Common myeloid progenitor, CD34-positive (primary cell): ENCODE measurements around the gene GGN.
A peak's percentile ranks its signal among the peaks of the same experiment; 100 is the strongest.
"Not testable (repeated sequence)": the region's sequence is repeated elsewhere in the genome, so short reads cannot be mapped to it uniquely, and the experiment has no call there.

Experiments used
- CTCF ChIA-PET: fragments of 350-600 bp; sonication (Branson Sonifier 250); formaldehyde crosslinking; loops from one replicate; lab custom pipeline; 2021; ENCODE audit warnings: antibody characterized with exemption; lab: Charles Lee
- POLR2A ChIA-PET: fragments of 350-600 bp; sonication (Branson Sonifier 250); formaldehyde crosslinking; loops from one replicate; lab custom pipeline; 2021; ENCODE audit warnings: antibody characterized with exemption; lab: Charles Lee
- DNase-seq, 3 donors: peaks; one replicate each; pipeline versions ENCODE4 v3.0.0 to v3.0.0-alpha.2; 2013
- H3K27ac ChIP-seq, 2 experiments: 1 replicate in 1 of 2; 2 replicates in 1 of 2; pipeline ENCODE4 v1.7.0; 2013; ENCODE audit warnings: inconsistent platforms in 2 of 2, low read length in 2 of 2, mild to moderate bottlenecking in 2 of 2, low read depth in 1 of 2, moderate library complexity in 1 of 2; ENCODE audit not compliant: severe bottlenecking in 2 of 2, insufficient read depth in 1 of 2, poor library complexity in 1 of 2
- H3K27me3 ChIP-seq, 5 experiments: replicated peaks in 2 of 5; 1 replicate in 3 of 5; 2 replicates in 2 of 5; pipeline versions ENCODE4 v1.6.1 to v1.7.0; 2013; ENCODE audit warnings: low read length in 4 of 5, mild to moderate bottlenecking in 2 of 5, moderate library complexity in 2 of 5, inconsistent platforms in 1 of 5; ENCODE audit not compliant: insufficient read depth in 5 of 5, control insufficient read depth in 4 of 5
- H3K36me3 ChIP-seq, 4 experiments: 1 replicate in 2 of 4; 2 replicates in 2 of 4; pipeline versions ENCODE4 v1.6.1 to v1.7.0; 2013; ENCODE audit warnings: low read length in 3 of 4, control low read depth in 1 of 4, mild to moderate bottlenecking in 1 of 4; ENCODE audit not compliant: control insufficient read depth in 4 of 4, insufficient read depth in 4 of 4
- H3K4me1 ChIP-seq, 4 experiments: 1 replicate in 3 of 4; 2 replicates in 1 of 4; pipeline versions ENCODE4 v1.6.1 to v1.7.1; 2013; ENCODE audit warnings: low read length in 3 of 4, mild to moderate bottlenecking in 3 of 4, control low read depth in 1 of 4, inconsistent platforms in 1 of 4, moderate library complexity in 1 of 4; ENCODE audit not compliant: control insufficient read depth in 4 of 4, insufficient read depth in 4 of 4; ENCODE audit errors: control extremely low read depth in 1 of 4
- H3K4me3 ChIP-seq, 7 experiments: 1 replicate in 4 of 7; 2 replicates in 3 of 7; pipeline versions ENCODE4 v1.5.1 to v1.7.0; 2013; ENCODE audit warnings: mild to moderate bottlenecking in 7 of 7, low read length in 6 of 7, moderate library complexity in 6 of 7, inconsistent platforms in 2 of 7, low read depth in 2 of 7, control low read depth in 1 of 7; ENCODE audit not compliant: insufficient read depth in 4 of 7, control insufficient read depth in 1 of 7; ENCODE audit errors: extremely low read depth in 1 of 7
- H3K9me3 ChIP-seq, 5 experiments: 1 replicate in 4 of 5; 2 replicates in 1 of 5; pipeline versions ENCODE4 v1.6.1 to v1.7.1; 2013; ENCODE audit warnings: low read length in 4 of 5, mild to moderate bottlenecking in 2 of 5, inconsistent platforms in 1 of 5, low read depth in 1 of 5, moderate library complexity in 1 of 5; ENCODE audit not compliant: control insufficient read depth in 4 of 5, insufficient read depth in 2 of 5; ENCODE audit errors: control extremely low read depth in 1 of 5
- WGBS: methylation state at CpG from one replicate; pipeline ENCODE4 v1.1.5; 2013; ENCODE audit not compliant: insufficient coverage; 5-methylcytosine and 5-hydroxymethylcytosine counted together

GGN gene

GRCh38 chr19:38429055-38429810, 41.4 kb upstream of the GGN start:
- ChIA-PET CTCF (interaction anchor here (1.4 kb wide), 1 partner anchor 26 kb away, joined by 7 read pairs; the partner anchor contains the start of gene FAM98C), POLR2A (no interaction called here)
- H3K27me3 ChIP-seq, result peaks cover 0 to 9% (median 1%) of the 10 kb centered on the region in 5 experiments
- H3K4me3 ChIP-seq, result no peak overlapping the region
- DNase-seq, result peak in 1 of 3 donors; percentile 21
- no peaks in the 10 kb centered on the region for H3K36me3 ChIP-seq
- 77% methylated on average over 11 of the region's 14 CpGs for WGBS
- H3K4me1 ChIP-seq, result peaks cover 3 to 52% (median 23%) of the 10 kb centered on the region in 4 experiments
- no peaks in the 10 kb centered on the region for H3K9me3 ChIP-seq
- no peak overlapping the region for H3K27ac ChIP-seq

GRCh38 chr19:38427035-38427677, 39.3 kb upstream of the GGN start:
- H3K36me3 ChIP-seq, H3K27me3 ChIP-seq, POLR2A ChIA-PET, H3K27ac ChIP-seq, H3K4me3 ChIP-seq, DNase-seq, H3K9me3 ChIP-seq: not testable (repeated sequence)
- peaks cover 3 to 44% (median 18%) of the 10 kb centered on the region in 4 experiments for H3K4me1 ChIP-seq
- 92% methylated on average over 4 of the region's 17 CpGs for WGBS
- CTCF ChIA-PET, result interaction anchor here (0.7 to 3.6 kb wide), 2 partner anchors 23 to 928 kb away, joined by 3 to 15 read pairs; no protein-coding TSS in a partner anchor

DNA sequence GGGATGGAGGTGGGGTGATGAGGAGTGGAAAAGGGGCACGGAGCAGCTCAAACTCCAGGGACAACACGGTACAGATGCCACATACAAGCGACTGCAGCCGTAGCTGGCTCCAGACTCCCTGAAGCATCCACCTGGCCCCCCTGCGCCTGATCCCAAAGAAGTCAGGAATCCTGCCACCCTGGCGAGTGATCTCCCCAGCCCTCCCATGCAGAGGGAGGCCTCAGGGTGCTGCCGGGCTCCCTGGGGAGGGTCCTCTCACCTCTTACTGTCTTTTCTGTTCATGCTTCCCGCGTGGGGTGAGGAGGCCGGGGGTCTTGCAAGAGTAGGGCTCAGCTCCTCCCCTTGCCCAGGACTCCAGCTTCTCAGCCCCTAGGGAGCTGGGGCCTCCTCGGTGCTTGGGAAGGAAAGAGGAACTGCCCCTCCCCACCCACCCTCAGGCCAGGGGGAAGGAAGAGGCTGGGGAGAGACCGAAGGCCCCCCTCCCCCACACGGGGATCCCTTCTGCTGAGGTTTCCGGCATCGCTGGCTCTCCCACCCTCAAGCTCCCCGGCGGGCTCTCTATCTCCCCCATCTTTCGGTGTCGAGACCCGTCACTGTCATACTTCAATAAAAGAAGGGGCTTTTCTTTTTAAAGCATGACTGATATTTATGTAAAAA, 38.1 kb upstream of the GGN start, which contains the start of gene RASGRP4:
Gene RASGRP4 (minus strand): TSS at position 410 of the 657 bp plus-strand sequence. CDS start 128 bp downstream, at position 282.
- H3K4me1 ChIP-seq, result peaks cover 3 to 44% (median 18%) of the 10 kb centered on the region in 4 experiments
- CTCF ChIA-PET, result interaction anchor here (0.8 to 3.6 kb wide), 5 partner anchors 8 to 23 kb away, joined by 3 to 15 read pairs (median 5); partner anchors contain the start of gene FAM98C
- peak within 1 kb of the TSS in 1 of 2 experiments; percentile 69 for H3K27ac ChIP-seq
- peak within 1 kb of the TSS; percentile 31 to 81 (median 66) for H3K4me3 ChIP-seq
- peaks cover 0 to 3% (median 0%) of the 10 kb centered on the region in 4 experiments for H3K36me3 ChIP-seq
- POLR2A ChIA-PET, result interaction anchor here (0.7 kb wide), 1 partner anchor 540 kb away, joined by 3 read pairs; no protein-coding TSS in a partner anchor
- 26% methylated on average over 7 of the region's 20 CpGs for whole genome bisulfite sequencing
- H3K9me3 ChIP-seq, result no peaks in the 10 kb centered on the region
- no peaks in the 10 kb centered on the region for H3K27me3 ChIP-seq
- peak; percentile 82 to 93 (median 92) for DNase-seq

DNA sequence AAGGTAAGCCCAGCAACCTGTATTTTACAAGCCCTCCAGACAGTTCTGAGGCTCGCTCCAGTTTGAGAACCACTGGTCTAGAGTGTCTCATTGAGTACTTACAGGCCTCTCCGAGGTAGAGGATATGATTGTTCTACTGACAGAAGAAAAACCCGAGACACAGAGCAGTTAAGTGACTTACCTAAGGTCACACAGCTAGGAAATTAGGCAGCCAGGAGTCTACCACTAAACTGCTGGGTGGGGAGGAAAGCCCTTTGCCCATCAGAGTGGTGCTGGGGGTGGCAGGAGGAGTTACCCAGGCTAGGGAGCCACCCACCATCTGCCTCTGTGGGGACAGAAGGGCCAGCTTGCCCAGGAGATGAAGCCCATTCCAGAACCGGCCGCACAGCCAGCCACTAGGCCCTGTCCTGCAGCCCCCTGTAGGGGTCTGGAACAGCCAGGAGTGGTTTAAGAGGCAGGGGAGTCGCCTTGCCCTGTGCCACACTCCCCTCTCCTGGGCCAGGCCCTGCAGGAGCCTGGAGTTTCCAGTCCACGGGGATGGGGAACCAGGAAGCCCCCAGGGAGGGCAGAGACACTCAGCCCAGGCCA, 37.5 kb upstream of the GGN start:
- Histone ChIP-seq H3K27me3 (no peaks in the 10 kb centered on the region), H3K9me3 (no peaks in the 10 kb centered on the region), H3K36me3 (peaks cover 0 to 7% (median 0%) of the 10 kb centered on the region in 4 experiments), H3K4me1 (peaks cover 3 to 44% (median 18%) of the 10 kb centered on the region in 4 experiments), H3K27ac (peak overlapping the region in 1 of 2 experiments; percentile 69), H3K4me3 (peak overlapping the region; percentile 31 to 81 (median 66))
- 69% methylated on average over 3 of the region's 7 CpGs for WGBS
- POLR2A ChIA-PET, result no interaction called here
- DNase-seq, result no peak
- CTCF ChIA-PET, result interaction anchor here (0.8 to 3.6 kb wide), 5 partner anchors 9 to 23 kb away, joined by 3 to 15 read pairs (median 5); partner anchors contain the start of gene FAM98C

DNA sequence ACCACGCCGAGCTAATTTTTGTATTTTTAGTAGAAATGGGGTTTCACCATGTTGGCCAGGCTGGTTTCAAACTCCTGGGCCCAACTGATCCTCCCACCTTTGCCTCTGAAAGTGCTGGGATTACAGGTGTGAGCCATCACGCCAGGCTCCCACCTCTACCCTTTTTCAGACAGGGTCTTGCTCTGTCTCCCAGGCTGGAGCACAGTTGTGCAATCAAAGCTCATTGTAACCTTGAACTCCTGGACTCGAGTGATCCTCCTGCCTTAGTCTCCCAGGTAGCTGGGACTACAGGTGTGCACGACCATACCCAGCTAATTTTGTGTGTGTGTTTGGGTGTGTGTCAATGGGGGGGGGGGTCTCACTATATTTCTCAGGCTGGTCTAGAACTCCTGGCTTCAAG, 36.4 kb upstream of the GGN start:
- ChIA-PET CTCF (interaction anchor here (1.0 to 3.6 kb wide), 3 partner anchors 14 to 20 kb away, joined by 3 to 15 read pairs (median 5); no protein-coding TSS in a partner anchor), POLR2A (no interaction called here)
- 100% methylated on average over 2 of the region's 5 CpGs for WGBS
- Histone ChIP-seq H3K27ac (no peak overlapping the region), H3K4me3 (no peak overlapping the region), H3K27me3 (no peaks in the 10 kb centered on the region), H3K4me1 (peaks cover 0 to 39% (median 15%) of the 10 kb centered on the region in 4 experiments), H3K36me3 (peaks cover 0 to 7% (median 0%) of the 10 kb centered on the region in 4 experiments), H3K9me3 (no peaks in the 10 kb centered on the region)
- no peak for DNase-seq

- no peak for DNase-seq
- CTCF ChIA-PET, result interaction anchor here (1.2 kb wide), 1 partner anchor 18 kb away, joined by 4 read pairs; no protein-coding TSS in a partner anchor
- Histone ChIP-seq H3K4me3 (no peak overlapping the region), H3K9me3 (no peaks in the 10 kb centered on the region), H3K27me3 (no peaks in the 10 kb centered on the region), H3K27ac (no peak overlapping the region), H3K4me1 (peaks cover 0 to 39% (median 26%) of the 10 kb centered on the region in 4 experiments), H3K36me3 (peaks cover 0 to 11% (median 0%) of the 10 kb centered on the region in 4 experiments)
- POLR2A ChIA-PET, result no interaction called here
- 92% methylated on average over 4 of the region's 7 CpGs for whole genome bisulfite sequencing
Observed at GRCh38 chr19:38422438-38422837, 34.6 kb upstream of the GGN start.
